OCI-LY1 (cell line): Measurements from ENCODE around the gene ME1.
"Not testable (repeated sequence)": the region's sequence is repeated elsewhere in the genome, so short reads cannot be mapped to it uniquely, and the experiment has no call there.

Source experiments
- H2AFZ ChIP-seq: fragments of 200-600 bp; sonication (generic), shearing (Covaris generic); 2 replicates; pipeline ENCODE4 v1.6.0; 2014; ENCODE audit warnings: antibody characterized with exemption, mild to moderate bottlenecking, low read length
- H3F3A ChIP-seq: fragments of 200-600 bp; sonication (generic), shearing (Covaris generic); 2 replicates; pipeline ENCODE4 v1.6.0; 2014; ENCODE audit warnings: mild to moderate bottlenecking, antibody characterized with exemption, low read length, moderate library complexity; ENCODE audit not compliant: insufficient read depth
- H3K27ac ChIP-seq: fragments of 200-600 bp; sonication (generic); 2 replicates; pipeline ENCODE4 v1.5.1; 2014; ENCODE audit warnings: low read length, mixed run types, mild to moderate bottlenecking, low read depth; ENCODE audit not compliant: poor library complexity, severe bottlenecking
- H3K27me3 ChIP-seq: fragments of 200-600 bp; sonication (generic); 2 replicates; pipeline ENCODE4 v1.6.0; 2014; ENCODE audit warnings: antibody characterized with exemption, mild to moderate bottlenecking, low read length, moderate library complexity; ENCODE audit not compliant: insufficient read depth
- H3K36me3 ChIP-seq: fragments of 200-600 bp; sonication (generic); 2 replicates; pipeline ENCODE4 v1.6.1; 2014; ENCODE audit warnings: mild to moderate bottlenecking, antibody characterized with exemption, low read length, moderate library complexity, mixed read lengths; ENCODE audit not compliant: insufficient read depth
- H3K4me1 ChIP-seq: fragments of 200-600 bp; sonication (generic); 2 replicates; pipeline ENCODE4 v1.5.1; 2014; ENCODE audit warnings: mild to moderate bottlenecking, low read length, moderate library complexity; ENCODE audit not compliant: insufficient read depth, severe bottlenecking
- H3K4me2 ChIP-seq: fragments of 200-600 bp; sonication (generic), shearing (Covaris generic); 2 replicates; pipeline ENCODE4 v1.6.1; 2014; ENCODE audit warnings: low read length
- H3K4me3 ChIP-seq: fragments of 200-600 bp; sonication (generic); 2 replicates; pipeline ENCODE4 v1.5.1; 2014; ENCODE audit warnings: low read length, low read depth, mild to moderate bottlenecking, mixed read lengths; ENCODE audit not compliant: poor library complexity, severe bottlenecking
- H3K79me2 ChIP-seq: fragments of 200-600 bp; shearing (Covaris generic); 2 replicates; pipeline ENCODE4 v1.6.1; 2016; ENCODE audit warnings: mixed run types, low read length, mixed read lengths; ENCODE audit not compliant: insufficient read depth
- H3K9ac ChIP-seq: fragments of 200-600 bp; sonication (generic), shearing (Covaris generic); 2 replicates; pipeline ENCODE4 v1.6.1; 2014; ENCODE audit warnings: mild to moderate bottlenecking, low read length, mixed read lengths
- H3K9me2 ChIP-seq: fragments of 200-600 bp; sonication (generic), shearing (Covaris generic); 2 replicates; pipeline ENCODE4 v1.6.1; 2014; ENCODE audit warnings: low read depth, mild to moderate bottlenecking, low read length, mixed read lengths
- H3K9me3 ChIP-seq: fragments of 200-600 bp; shearing (Covaris generic); 2 replicates; pipeline ENCODE4 v1.6.1; 2014; ENCODE audit warnings: low read length, mixed read lengths
- H4K20me1 ChIP-seq: fragments of 200-600 bp; sonication (generic), shearing (Covaris generic); 2 replicates; pipeline ENCODE4 v1.6.0; 2016; ENCODE audit warnings: mild to moderate bottlenecking, low read length; ENCODE audit not compliant: insufficient read depth
- CTCF ChIP-seq: fragments of 200-600 bp; sonication (generic), shearing (Covaris generic); IDR thresholded peaks from 2 replicates; pipeline ENCODE4 v1.5.1; 2017; ENCODE audit warnings: mild to moderate bottlenecking, antibody characterized with exemption, low read length, moderate library complexity, mixed read lengths
- EZH2 ChIP-seq: fragments of 200-600 bp; sonication (generic), shearing (Covaris generic); IDR thresholded peaks from 2 replicates; pipeline ENCODE4 v1.8.0; 2017; ENCODE audit warnings: borderline replicate concordance, mixed run types, mild to moderate bottlenecking, antibody characterized with exemption, low read length, moderate library complexity, mixed read lengths

Gene ME1

GRCh38 chr6:83258517-83258916 lies 172.3 kb downstream of the ME1 start:
- Histone ChIP-seq H3K9me3 (no peaks in the 10 kb centered on the region), H2AFZ (no peak overlapping the region), H3K36me3 (no peaks in the 10 kb centered on the region), H3K4me3 (no peak overlapping the region), H4K20me1 (no peaks in the 10 kb centered on the region), H3K9me2 (no peaks in the 10 kb centered on the region), H3K4me1 (no peaks in the 10 kb centered on the region), H3K4me2 (no peak overlapping the region), H3K27me3 (no peaks in the 10 kb centered on the region), H3K79me2 (no peaks in the 10 kb centered on the region), H3F3A (no peaks in the 10 kb centered on the region), H3K27ac (no peak overlapping the region), H3K9ac (no peak overlapping the region)
- TF ChIP-seq EZH2: no peak
- no peak for TF ChIP-seq CTCF

GRCh38 chr6:83257791-83258190 lies 173.1 kb downstream of the ME1 start:
- Histone ChIP-seq H3K4me2 (no peak overlapping the region), H3K4me3 (no peak overlapping the region), H3K27me3 (no peaks in the 10 kb centered on the region), H3K79me2 (no peaks in the 10 kb centered on the region), H3K4me1 (no peaks in the 10 kb centered on the region), H3K36me3 (no peaks in the 10 kb centered on the region), H2AFZ (no peak overlapping the region), H3K9me3 (no peaks in the 10 kb centered on the region), H3K9ac (no peak overlapping the region), H3K9me2 (no peaks in the 10 kb centered on the region), H3F3A (no peaks in the 10 kb centered on the region), H3K27ac (no peak overlapping the region), H4K20me1 (no peaks in the 10 kb centered on the region)
- no peak for TF ChIP-seq EZH2
- TF ChIP-seq CTCF: no peak

GRCh38 chr6:83256719-83257118 lies 174.1 kb downstream of the ME1 start:
- H3K9ac ChIP-seq, H3K9me2 ChIP-seq, H2AFZ ChIP-seq, H3K27me3 ChIP-seq, H3K79me2 ChIP-seq, H3K9me3 ChIP-seq, H3K4me1 ChIP-seq, H3F3A ChIP-seq, H3K27ac ChIP-seq, H3K36me3 ChIP-seq, H3K4me3 ChIP-seq, H3K4me2 ChIP-seq, H4K20me1 ChIP-seq: not testable (repeated sequence)

GRCh38 chr6:83252719-83253118 lies 178.1 kb downstream of the ME1 start:
- Histone ChIP-seq H4K20me1 (no peaks in the 10 kb centered on the region), H3K4me1 (no peaks in the 10 kb centered on the region), H3K79me2 (no peaks in the 10 kb centered on the region), H3K36me3 (no peaks in the 10 kb centered on the region), H2AFZ (no peak overlapping the region), H3K27me3 (no peaks in the 10 kb centered on the region), H3K4me3 (no peak overlapping the region), H3K9me3 (no peaks in the 10 kb centered on the region), H3K27ac (no peak overlapping the region), H3K9ac (no peak overlapping the region), H3K4me2 (no peak overlapping the region), H3K9me2 (no peaks in the 10 kb centered on the region), H3F3A (no peaks in the 10 kb centered on the region)
- TF ChIP-seq CTCF (no peak), EZH2 (no peak)
